Stimulated activated CD4-positive, alpha-beta T cell treated with anti-CD3 and anti-CD28 coated beads, Interleukin-12 subunit alpha, Interleukin-12 subunit beta, amount 100 ng/mL, for 24 hours (primary cell): ENCODE data around the gene ERO1B.
"Not testable (repeated sequence)": the region's sequence is repeated elsewhere in the genome, so short reads cannot be mapped to it uniquely, and the experiment has no call there.

Experiments
- DNase-seq, 2 experiments: peaks; one replicate each; pipeline ENCODE4 v3.0.0-alpha.2; 2020; ENCODE audit warnings: low read depth in 2 of 2

Gene ERO1B, protein sequence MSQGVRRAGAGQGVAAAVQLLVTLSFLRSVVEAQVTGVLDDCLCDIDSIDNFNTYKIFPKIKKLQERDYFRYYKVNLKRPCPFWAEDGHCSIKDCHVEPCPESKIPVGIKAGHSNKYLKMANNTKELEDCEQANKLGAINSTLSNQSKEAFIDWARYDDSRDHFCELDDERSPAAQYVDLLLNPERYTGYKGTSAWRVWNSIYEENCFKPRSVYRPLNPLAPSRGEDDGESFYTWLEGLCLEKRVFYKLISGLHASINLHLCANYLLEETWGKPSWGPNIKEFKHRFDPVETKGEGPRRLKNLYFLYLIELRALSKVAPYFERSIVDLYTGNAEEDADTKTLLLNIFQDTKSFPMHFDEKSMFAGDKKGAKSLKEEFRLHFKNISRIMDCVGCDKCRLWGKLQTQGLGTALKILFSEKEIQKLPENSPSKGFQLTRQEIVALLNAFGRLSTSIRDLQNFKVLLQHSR

DNA sequence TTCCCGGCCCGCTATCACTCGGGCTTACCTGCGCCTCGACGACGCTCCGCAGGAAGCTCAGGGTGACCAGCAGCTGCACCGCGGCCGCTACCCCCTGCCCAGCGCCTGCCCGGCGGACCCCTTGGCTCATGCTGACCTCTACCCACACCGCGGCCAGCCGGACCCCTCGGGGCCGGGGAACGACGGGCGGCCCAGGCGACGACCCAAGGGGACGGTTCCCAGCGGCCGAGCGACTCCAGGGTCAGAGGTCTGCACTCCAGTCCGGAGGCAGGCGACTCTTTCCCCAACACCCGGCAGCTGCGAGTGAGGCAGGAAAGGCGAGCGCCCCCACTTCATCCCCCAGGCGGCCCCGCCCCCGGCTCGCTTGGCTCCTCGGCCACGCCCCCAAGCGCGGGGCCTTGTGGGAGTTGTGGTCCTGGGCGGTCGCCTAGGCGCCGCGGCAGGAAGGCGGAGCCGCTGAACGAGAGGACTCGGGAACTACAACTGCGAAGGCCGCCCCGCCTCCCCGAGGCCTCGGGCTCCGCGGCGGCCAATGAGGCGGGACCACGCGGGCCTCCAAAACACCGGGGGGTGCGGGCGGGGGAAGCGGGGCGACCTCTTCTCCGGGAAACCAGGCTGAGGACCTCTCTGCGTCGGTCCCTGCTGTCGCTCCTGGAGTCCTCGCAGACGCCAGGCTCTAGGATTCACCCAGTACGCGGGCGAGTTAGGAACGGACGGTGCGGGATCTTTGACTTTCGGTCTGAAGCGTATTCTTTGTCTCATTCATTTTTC is at the start of gene ERO1B:
ERO1B (minus strand) TSS at position 305 of the 771 bp plus-strand sequence; CDS start at position 130, 175 bp downstream.
- DNase-seq: peak; percentile 90 to 94

DNA sequence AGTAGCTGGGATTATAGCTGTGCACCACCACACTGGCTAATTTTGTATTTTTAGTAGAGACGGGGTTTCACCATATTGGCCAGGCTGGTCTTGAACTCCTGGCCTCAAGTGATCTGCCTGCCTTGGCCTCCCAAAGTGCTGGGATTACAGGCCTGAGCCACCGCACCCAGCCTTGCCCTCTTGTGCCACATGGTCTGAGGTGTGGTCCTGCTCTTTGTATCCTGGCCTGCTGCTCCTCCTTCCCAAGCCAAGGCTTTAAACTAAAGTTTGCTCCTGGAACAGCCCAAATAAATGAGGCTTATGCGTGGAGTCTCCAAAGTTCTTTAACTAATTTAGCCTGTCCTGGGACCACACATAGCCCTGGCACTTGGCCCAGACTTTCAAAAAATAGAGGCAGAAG is 49.7 kb upstream of the ERO1B start:
- DNase-seq: not testable (repeated sequence)

DNA sequence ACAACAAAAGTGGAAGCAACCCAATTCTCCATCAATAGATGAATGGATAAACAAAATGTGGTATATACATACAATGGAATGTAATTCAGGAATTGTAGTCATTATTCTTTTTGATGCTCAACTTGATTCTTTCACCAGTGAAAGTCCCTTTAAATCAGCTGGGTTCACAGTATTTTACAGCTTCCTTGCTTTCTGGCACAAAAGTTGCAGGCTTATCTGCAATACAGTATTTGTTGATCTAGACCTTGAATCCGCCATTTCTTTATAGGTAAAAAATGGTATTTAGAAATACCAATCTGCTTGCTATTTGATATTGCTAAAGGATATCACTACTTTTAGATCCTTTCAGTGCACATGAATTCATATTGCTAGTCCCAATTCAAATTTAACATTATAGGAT is 44.7 kb upstream of the ERO1B start:
- DNase-seq: no peak

DNA sequence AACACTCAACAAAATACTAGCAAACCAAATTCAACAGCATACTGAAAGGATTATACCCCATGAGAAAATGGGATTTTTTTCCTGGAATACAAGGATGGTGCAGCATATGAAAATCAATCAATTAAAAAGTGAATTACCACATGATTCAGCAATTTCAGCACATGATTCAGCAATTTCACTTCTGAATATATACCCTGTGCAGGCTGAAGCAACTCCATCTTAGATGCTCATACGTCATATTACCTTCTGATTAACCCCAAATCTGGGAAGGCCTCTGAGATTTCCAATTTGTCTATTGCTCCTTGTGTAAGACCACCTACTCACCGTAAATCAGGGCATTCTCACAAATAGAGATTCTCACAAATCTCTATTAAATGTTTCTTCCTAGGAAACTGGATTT is 43.8 kb upstream of the ERO1B start:
- DNase-seq: no peak

DNA sequence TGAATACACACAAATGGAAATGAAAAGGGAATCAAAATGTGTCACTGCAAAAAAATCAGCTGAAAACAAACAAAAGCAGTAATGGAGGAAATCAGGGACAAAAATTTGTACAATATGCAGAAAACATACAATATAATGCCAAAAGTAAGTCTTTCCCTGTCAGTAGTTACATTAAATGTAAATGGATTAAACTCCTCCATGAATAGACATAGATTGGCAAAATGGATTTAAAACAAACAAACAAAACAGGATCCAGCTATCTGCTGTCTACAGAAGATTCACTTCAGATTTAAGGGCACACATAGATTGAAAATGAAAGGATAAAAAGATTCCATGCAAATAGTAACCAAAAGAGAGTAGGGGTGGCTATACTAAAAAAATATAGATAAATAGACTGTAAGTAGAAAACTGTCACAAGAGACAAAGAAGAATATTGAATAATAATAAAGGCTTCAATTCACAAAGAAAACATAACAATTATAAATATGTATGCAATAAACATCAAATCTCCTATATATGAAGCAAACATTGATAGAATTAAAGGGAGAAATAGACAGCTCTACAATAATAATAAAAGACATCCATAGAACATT is 42.2 kb upstream of the ERO1B start:
- no peak for DNase-seq

DNA sequence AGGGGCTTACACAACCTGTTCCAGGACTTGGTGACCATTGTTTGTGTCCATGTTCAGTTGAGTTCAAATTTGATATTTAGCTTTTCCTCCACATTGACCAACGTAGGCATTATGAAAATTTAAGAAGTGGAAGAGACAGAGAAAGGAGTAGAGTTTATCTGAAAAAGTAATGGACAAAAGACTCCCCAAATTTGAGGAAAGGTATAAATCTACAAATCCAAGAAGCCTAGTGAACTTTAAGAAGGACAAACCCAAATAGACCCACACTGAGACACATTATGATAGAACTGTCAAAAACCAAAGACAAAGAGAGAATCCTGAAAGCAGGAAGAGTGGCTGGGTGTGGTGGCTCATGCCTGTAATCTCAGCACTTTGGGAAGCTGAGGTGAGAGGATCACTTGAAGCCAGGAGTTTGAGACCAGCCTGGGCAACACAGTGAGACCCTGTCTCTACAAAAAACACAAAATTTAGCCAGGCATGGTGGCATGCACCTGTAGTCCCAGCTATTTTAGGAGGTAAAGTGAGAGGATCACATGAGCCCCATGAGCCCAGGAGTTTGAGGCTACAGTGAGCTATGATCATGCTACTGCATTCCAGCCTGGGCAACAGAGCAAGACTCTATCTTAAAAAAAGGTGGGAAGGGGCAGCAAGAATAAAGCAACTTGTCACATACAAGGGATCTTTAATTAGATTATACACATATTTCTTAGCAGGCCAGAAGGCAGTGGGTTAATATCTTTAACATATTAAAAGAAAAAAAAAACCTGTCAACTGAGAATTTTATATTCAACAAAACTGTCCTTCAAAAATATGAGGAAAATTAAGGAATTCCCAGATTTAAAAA is 41.0 kb upstream of the ERO1B start:
- DNase-seq: no peak

DNA sequence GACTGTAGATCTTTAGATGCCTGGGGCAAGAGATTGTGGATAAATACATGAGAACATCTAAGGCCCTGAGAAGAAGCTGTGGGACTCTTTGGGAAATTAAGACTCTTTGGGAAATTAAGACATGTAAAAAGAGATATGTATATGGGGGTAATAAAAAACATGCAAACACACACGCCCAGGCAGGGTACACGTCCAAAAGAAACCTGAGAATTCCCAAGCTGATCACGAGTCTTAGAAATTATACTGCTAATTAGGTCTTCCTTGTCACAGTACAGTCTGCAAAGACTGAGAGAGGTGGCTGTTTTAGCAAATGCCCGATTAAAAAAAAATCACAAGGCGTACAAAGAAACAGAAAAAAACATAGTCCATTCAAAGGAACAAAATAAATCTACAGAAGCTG is 39.3 kb upstream of the ERO1B start:
- DNase-seq: no peak

DNA sequence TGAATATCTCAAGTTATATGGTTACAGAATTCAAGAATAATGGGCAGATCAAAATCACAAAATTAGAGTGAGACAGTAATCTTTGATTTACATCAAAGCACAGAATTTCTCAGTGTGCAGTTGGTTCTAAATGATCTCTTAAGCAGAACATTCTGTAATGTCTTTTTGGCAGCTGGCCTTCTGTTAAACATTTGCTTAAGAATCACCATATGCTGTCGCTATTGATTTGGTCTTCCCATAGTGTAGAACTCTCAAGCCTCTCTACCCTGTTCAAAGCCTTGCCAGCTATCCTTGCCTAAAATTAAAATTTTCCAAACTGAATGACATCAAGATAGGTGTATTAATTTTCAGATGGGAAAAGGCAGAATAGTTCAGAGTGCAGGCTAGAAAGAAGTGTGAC is 38.9 kb upstream of the ERO1B start:
- DNase-seq: no peak

DNA sequence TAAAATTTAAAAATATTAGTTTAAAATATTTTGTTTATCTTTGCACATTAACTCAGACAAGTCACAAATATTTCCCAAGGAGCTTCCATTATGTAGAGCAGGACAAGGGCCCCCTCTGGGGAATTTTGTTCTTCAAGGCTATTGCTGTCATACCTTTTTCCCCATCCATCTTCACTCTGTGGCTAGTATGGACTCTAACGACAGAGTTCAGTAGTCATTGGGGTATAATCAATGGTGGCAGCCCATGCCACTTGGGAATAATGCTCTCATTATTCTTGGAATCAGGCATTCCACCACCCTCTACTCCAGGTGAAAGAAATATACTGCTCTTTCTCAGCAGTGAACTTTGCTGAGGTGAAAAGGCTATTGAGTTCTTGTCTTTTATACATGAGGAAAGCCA is 38.5 kb upstream of the ERO1B start:
- no peak for DNase-seq

DNA sequence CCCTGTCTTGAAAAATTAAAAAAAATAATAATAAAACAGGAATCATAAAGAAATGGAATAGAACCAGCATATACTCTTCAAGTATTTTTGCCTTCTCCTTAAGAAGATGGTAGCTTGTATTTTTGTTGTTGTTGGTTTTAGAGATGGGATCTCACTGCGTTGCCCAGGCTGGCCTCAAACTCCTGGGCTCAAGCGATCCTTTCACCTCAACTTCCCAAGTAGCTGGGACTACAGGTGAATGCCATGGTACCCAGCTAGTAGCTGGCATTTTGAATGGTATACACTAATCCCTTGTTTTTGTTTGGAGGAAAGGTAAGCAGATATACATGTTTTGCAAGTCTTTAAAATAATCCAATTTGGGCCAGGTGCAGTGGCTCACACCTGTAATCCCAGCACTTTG is 34.7 kb upstream of the ERO1B start:
- no peak for DNase-seq

DNA sequence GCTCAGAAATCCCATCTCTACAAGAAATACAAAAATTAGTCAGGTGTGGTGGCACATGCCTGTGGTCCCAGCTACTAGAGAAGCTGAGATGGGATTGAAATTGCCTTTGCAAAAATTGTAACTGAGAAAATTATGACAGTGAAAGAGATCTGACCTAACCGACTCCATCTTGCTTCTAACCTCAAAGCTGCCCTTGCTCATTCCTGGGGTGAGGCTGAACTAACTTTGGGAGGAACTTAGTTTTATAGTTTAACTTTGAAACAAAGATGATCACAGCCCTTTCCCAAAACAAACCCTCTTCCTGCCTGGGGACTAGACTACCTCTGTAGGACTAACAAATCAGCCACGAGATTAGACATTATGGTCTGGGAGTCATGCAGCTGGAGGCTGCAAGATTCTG is 33.8 kb upstream of the ERO1B start:
- DNase-seq: no peak

DNA sequence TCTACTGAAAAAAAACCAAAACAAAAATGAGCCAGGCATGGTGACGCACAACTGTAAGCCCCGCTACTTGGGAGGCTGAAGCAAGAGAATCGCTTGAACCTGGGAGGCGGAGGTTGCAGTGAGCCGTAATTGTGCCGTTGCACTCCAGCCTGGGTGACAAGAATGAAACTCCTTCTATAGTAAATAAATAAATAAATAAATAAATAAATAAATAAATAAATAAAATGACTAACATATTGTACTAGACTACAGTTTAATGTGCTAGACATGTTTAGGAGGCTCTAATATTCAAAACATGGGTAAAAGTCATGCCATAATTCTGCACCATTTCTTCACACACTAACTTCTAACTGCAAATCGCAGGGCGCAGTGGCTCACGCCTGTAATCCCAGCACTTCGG is 33.3 kb upstream of the ERO1B start:
- DNase-seq: no peak

DNA sequence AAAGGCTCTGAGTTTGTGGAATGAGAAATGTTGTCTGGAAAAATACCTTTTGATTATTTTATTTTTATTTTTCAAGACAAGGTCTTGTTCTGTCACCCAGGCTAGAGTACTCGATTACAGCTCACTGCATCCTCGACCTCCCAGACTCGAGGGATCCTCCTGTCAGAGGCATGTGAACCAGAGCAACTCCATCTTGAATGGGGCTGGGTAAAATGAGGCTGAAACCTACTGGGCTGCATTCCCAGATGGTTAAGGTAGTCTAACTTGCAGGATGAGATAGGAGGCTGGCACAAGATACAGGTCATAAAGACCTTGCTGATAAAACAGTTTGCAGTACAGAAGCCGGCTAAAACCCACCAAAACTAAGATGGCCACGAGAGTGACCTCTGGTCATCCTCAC is 32.3 kb upstream of the ERO1B start:
- DNase-seq: not testable (repeated sequence)

DNA sequence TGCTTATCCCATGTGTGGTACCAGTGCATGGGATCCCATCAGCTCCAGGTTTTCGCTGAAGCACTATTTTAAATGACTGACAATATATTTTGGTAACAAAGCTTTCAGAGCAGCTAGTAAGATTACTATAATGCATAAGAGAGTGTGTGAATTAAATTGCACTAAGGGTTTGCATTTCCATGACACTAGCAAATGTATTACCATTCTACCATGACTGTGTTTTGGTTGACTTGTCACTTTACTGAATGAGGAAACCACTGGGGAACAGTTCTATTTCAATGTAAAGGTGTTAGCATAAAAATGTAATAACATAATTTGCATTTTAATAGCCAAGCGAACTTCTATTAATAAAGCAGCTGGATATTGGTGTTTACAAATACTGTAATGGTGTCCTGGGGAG is 31.7 kb upstream of the ERO1B start:
- no peak for DNase-seq

DNA sequence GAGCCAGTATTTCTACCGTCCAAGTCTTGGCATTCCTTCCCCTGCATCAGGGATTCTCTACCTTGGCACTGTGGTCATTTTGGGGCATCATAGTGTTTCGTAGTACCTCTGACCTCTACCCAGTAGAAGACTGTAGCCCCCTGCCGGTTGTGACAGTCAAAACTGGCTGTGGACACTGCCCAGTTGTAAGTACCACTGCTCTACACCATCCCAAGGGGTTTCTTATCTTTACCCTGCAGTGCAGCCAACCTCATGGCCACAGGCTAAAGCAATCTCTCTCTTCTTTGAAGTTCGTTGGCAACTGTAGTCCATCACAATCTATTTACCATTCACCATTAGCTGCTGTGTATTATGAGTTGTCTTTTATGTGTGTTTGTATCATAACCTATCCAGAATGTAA is 29.3 kb upstream of the ERO1B start:
- no peak for DNase-seq

DNA sequence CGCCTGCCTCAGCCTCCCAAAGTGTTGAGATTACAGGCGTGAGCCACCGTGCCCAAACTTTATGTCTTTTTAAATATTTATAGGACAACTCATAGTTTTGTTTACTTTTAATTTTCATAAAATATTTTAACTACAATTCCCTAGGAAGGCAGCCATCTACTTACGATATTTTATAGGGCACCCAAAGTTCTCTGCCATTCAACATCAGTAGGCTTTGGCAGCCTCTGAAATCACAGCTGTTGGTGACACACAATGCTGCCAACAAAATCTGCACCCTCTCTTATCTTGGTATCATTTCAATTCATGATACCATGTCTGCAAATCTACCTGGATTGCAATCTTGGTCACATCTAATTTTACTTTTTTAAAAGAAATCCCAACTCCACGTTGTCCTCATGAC is 27.1 kb upstream of the ERO1B start:
- DNase-seq: no peak

DNA sequence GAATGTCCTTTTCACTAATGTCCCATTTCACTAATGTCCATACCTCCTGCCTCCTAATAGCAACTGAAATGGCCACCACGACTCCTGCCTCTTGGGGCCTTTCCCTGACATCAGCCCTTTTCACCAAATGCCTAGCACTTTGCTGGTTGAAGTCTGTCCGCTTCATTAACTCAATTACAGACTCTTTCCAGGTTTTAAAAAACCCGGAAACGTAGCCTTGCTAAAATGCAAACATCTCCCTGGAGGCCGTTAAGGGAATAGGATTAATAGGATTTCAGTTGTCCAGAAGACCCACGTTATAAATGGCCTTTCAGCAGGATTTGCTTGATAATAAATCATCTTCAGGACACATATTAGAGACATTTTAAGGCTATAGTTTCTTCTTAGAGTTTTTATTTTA is 25.7 kb upstream of the ERO1B start:
- no peak for DNase-seq

DNA sequence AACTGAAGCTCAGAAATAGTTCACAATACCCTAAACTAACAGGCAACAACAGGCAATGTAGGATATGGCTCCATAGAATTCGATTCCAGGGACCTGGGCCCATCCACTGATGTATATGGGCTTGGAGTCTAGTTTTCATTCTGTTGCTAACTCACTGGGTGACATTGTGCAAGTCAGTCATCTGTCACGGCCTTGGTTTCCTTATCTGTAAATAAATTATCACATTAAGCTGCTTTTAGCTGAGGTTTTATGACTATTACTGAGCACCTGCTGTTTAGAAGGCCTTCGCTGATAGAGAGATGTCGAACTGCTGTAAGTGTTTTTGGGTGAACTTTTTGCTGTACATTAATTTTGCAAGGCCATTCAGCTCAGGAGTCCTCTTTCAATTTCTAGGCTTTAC is 22.9 kb upstream of the ERO1B start:
- no peak for DNase-seq

DNA sequence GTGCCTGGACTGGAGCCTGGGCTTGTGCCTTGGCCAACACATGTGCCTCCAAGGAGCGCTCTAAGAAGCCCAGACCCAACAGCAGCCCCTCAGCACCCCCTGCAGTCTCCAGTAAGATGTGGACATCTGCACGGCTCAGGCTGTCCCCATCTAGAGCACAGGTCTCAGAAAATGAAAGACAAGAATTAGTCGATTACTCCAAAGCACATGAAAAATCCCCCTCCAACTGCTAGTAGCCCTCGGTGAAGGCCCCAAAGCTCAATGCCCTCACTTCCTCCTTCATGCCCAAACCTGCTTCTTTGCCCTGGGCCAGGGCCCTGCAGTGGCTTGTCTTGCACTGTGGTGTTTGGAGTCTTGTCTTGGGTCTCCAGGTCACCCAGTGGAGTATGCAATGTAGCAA is 21.9 kb upstream of the ERO1B start:
- no peak for DNase-seq

DNA sequence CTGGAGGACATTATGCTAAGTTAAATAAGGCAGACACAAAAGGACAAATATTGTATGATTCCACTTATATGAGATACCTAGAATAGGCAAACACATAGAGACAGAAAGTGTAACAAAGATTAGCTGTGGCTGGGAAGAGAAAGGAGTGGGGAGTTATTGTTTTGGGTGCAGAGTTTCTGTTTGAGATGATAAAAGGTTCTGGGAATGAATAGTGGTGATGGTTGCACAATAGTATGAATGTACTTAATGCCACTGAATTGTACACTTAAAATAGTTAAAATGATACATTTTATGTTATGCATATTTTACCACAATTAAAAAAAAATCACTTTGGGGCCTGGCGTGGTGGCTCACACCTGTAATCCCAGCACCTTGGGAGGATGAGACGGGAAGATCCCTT is 21.2 kb upstream of the ERO1B start:
- no peak for DNase-seq

DNA sequence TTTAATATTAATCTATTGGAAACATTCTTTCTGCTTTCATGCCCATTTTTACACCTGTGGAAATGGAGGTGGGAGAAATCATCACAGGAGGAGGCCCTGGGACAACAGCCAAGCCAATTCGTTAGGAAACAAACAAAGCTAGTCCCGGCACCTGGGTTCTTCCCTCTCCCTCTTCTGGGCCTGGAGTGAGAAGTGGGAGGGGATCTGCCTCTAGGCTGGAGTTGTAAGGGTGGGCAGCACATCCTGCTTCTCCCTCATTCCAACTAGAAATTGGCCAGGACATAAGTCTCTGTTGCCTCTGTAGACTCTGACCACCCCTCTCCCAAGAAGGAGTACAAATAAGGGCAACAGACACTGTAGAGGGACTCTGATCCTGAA is 20.2 kb upstream of the ERO1B start:
- DNase-seq: no peak
